Epithelial cell of esophagus (primary cell): ENCODE results near the gene EDN2.
A peak's percentile ranks its signal among the peaks of the same experiment; 100 is the strongest.

Source experiments
- DNase-seq: peaks from one replicate; pipeline ENCODE4 v3.0.0; 2010; ENCODE audit warnings: low read depth
- H3K4me3 ChIP-seq: 2 replicates; pipeline ENCODE4 v1.5.1; 2011; ENCODE audit warnings: mild to moderate bottlenecking, low read length, control low read depth
- TF ChIP-seq, protein P1 (sequence below): IDR thresholded peaks from 2 replicates; pipeline ENCODE4 v1.5.1; 2011; ENCODE audit warnings: low read depth, mild to moderate bottlenecking, low read length, control low read depth, inconsistent platforms; ENCODE audit not compliant: insufficient read depth; ENCODE audit errors: missing control alignments

EDN2 gene

DNA sequence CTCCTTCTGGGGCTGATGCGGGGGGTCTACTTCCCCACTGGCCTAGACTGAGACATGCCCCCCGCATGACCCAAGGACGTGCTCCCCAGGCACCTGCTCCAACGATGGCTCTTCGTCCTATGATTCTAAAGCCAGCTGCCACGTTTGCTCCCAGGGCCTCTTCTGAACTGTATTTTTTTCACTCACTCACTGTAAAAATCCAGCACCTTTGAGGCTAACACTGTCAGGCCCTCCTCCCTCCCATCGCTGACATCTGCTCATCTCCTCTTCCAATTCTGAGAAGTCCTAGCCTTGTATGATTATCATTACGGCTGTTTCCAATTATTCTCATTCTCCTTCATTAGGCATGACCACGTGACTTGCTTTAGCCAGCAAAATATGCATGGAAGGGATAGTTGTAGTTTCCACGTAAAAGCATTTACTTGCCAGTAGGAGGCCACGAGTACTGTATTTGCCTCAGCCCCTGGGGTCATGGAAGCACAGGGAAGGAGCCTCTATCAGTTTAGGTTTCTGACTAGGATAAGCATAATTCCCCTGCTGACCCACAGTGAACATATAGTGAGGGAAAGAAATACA, 19.1 kb upstream of the EDN2 start:
- DNase-seq, result no peak
- TF ChIP-seq, protein P1, sequence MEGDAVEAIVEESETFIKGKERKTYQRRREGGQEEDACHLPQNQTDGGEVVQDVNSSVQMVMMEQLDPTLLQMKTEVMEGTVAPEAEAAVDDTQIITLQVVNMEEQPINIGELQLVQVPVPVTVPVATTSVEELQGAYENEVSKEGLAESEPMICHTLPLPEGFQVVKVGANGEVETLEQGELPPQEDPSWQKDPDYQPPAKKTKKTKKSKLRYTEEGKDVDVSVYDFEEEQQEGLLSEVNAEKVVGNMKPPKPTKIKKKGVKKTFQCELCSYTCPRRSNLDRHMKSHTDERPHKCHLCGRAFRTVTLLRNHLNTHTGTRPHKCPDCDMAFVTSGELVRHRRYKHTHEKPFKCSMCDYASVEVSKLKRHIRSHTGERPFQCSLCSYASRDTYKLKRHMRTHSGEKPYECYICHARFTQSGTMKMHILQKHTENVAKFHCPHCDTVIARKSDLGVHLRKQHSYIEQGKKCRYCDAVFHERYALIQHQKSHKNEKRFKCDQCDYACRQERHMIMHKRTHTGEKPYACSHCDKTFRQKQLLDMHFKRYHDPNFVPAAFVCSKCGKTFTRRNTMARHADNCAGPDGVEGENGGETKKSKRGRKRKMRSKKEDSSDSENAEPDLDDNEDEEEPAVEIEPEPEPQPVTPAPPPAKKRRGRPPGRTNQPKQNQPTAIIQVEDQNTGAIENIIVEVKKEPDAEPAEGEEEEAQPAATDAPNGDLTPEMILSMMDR, result no peak

DNA sequence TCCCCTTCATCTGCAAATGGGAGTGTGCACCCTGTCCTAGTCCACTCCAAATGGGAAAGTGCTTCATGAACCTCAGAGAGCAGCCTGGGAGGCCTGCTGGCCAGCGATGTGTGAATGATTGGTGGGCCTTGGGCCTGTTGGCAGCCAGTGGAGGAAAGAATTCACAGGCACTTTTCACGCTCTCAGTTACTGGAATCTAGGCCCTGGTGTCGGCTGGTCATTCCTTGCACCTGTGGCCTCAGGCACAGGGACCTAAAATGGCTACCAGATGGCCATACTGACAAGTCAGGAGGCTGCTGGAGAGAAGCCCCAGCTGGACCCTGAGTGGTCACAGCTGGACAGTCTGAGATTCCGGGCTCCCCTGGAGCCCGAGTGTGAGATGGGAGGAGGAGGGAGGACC, 18.4 kb upstream of the EDN2 start:
- H3K4me3 ChIP-seq, result no peak overlapping the region
- DNase-seq, result no peak
- TF ChIP-seq, protein P1, result no peak

More for the DNA sequence above, 19.1 kb upstream of the EDN2 start:
- no peak overlapping the region for H3K4me3 ChIP-seq

DNA sequence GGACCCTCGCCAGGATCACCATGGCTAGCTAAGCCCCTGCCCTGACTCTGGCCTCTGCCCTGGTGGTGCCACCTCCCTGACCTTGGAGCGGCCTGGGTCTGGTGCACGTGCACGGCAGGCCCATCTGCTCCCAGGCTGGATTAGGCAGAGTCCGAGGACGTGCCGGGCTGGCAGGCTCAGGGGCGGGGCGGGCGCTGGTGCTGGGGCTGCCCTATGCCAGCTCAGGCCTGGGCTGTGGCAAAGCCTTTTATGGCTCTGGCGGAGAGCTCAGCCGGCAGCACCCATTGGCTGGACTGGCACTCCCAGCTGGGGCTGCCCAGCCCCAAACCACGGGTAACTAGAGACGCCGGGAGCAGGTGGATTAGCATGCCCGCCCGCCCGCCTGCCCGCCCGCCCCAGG, 17.1 kb upstream of the EDN2 start:
- no peak overlapping the region for H3K4me3 ChIP-seq
- TF ChIP-seq, protein P1, result no peak
- peak; percentile 82 for DNase-seq

GRCh38 chr1:41500781-41501518, 16.5 kb upstream of the EDN2 start:
- DNase-seq, result no peak
- no peak overlapping the region for H3K4me3 ChIP-seq
- TF ChIP-seq, protein P1, result no peak

DNA sequence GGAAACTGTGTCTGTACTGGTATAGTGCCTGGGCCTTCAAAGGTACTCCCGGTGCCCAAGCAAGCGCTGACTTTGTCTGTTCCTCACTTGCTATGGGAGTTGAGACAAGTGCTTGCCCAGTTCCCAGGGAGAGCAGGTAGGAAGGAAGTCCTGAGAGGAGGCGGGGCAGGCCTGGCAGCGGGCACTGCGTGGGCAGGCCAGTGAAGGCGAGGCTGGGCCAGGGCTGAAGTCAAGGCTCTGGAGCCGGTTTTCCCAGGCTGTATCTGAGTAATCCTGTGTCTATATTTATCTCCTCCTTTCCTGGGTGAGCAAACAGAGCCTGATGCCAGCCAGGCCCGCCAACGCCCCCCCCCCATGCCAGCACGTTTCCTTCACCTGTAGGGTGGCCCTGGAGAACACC, 15.9 kb upstream of the EDN2 start:
- H3K4me3 ChIP-seq, result no peak overlapping the region
- TF ChIP-seq, protein P1, result no peak
- DNase-seq, result peak; percentile 98

DNA sequence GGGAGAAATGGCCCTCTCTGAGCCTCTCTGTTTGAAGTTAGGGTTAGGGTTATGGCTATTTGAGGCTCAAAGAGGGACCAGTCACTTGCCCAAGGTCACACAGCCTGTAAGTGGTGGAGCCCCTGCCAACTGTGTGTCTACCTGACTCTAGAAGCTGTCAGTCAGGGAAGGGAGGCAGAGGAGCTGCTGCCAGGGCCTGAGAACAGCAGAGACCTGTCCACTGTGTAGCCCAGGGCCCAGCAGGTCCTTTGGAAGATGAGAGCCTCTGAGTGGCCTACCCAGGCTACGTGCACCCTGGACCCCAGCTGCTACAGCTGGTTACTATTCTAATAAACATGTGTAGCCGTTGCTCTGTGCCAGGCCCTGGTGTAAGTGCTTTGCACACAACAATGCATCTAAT, 15.1 kb upstream of the EDN2 start:
- H3K4me3 ChIP-seq, result no peak overlapping the region
- TF ChIP-seq, protein P1, result no peak
- DNase-seq, result no peak

DNA sequence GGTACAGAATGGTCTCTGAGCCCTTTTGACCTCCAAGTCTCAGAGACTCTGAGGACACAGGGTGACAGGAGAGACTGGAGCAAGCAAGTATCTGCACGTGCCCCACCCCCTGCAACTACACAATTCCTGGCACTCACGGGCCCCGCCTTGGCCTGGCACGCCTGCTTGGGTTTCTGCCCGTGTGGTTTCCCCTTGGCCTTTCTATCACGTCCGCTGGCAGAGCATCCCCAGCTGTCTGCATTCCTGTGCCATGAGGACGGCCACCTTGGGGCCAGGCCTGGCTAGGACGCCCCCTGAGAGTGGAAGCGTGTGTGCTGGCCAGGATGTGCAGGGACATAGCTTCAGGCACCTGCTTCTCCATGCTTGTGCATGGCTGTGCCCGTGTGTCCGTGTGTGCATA, 14.3 kb upstream of the EDN2 start:
- TF ChIP-seq, protein P1, result no peak
- DNase-seq, result peak; percentile 61

More for the DNA sequence above, 14.3 kb upstream of the EDN2 start:
- H3K4me3 ChIP-seq, result no peak overlapping the region
